Type B pancreatic cell (in vitro differentiated cells): Measurements from ENCODE around the gene FAM20C. TPM values are rescaled to one million over a fixed set of nuclear protein-coding genes. Genes with fewer than 3 reads are reported as not detected.

Experiments
- DNase-seq: peaks from one replicate; pipeline ENCODE4 v3.0.0; 2021; ENCODE audit warnings: mixed read lengths; ENCODE audit not compliant: unreplicated experiment; ENCODE audit errors: extremely low spot score
- H3K27ac Mint-ChIP-seq: 2 replicates; pipeline ENCODE4 v1.8.0; 2021; ENCODE audit warnings: mild to moderate bottlenecking, mixed read lengths
- H3K27me3 Mint-ChIP-seq: 2 replicates; pipeline ENCODE4 v1.8.0; 2021; ENCODE audit warnings: mixed read lengths
- H3K36me3 Mint-ChIP-seq: 2 replicates; pipeline ENCODE4 v1.8.0; 2021; ENCODE audit warnings: mixed read lengths
- H3K4me1 Mint-ChIP-seq: one replicate; pipeline ENCODE4 v1.8.0; 2021; ENCODE audit warnings: mixed read lengths; ENCODE audit not compliant: unreplicated experiment
- H3K4me3 Mint-ChIP-seq: 2 replicates; pipeline ENCODE4 v1.8.0; 2021; ENCODE audit warnings: mild to moderate bottlenecking, mixed read lengths
- H3K9me3 Mint-ChIP-seq: 2 replicates; pipeline ENCODE4 v1.8.0; 2021; ENCODE audit warnings: mixed read lengths
- CTCF ChIP-seq: fragments of 200-600 bp; sonication (generic); conservative IDR thresholded peaks from 2 replicates; pipeline ENCODE4 v1.5.0; 2021; ENCODE audit warnings: antibody characterized with exemption, mild to moderate bottlenecking
- total RNA-seq: library from RNA; stranded (reverse); gene quantifications from 2 replicates; pipeline ENCODE4 v1.2.1, GENCODE V29; 2021; ENCODE audit warnings: low replicate concordance

The FAM20C gene
- total RNA-seq, 1 donor from 2014 or later: 18.1 TPM

DNA sequence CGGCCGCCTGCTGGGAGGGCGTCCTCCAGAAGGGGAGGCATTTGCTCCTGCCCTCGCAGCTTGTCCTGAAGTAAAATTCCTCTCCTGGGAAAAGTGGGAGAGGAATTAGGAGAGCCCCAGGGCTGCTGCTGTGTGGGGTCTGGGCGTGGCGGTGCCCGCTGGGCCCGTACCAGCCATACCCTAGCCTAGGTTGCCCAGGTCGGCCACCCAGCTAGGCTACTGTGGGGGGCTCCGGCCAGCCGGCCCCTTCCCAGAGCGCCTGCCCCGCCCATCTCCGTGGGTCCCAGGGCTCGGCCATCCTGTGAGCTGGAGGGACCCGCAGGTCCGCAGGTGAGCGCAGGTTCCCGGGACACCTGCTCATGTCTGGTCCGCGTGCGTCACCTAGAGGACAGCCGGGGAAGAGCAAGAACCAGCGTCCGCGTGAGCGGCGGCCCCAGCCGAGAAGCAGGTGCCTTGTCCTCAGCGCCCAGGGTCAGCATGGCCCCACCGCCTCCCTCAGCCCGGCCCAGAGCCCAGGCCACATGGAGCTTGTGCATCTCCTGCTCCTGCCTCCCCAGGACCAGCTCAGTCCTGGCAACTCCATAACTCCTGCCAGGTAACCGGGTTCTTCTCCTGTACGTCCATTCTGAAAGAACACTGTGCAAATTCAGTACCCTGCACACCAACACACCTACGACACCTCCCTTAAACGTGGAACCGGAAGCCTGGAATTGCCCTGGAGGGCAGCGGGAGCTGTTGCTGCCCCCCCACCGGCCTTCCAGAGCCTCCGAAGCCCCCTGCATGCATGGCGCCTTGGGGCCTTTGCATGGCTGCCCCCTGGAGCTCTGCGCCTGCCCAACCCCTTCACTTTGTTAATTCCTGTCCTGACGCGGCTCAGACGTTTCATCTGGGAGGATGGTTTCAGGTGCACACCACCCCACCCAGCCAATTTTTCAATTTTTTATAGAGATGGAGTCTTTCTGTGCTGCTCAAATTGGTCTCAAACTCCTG lies 74.8 kb downstream of the FAM20C start:
- Mint-ChIP-seq H3K36me3 (no peaks in the 10 kb centered on the region), H3K27me3 (peaks cover 9% of the 10 kb centered on the region), H3K27ac (no peak overlapping the region), H3K4me3 (no peak overlapping the region), H3K9me3 (no peaks in the 10 kb centered on the region), H3K4me1 (no peaks in the 10 kb centered on the region)
- DNase-seq: no peak
- peak; percentile 64 for TF ChIP-seq CTCF

- no peak for DNase-seq
- Mint-ChIP-seq H3K4me1 (no peaks in the 10 kb centered on the region), H3K4me3 (no peak overlapping the region), H3K9me3 (peaks cover 7% of the 10 kb centered on the region), H3K36me3 (no peaks in the 10 kb centered on the region), H3K27ac (no peak overlapping the region), H3K27me3 (peaks cover 15% of the 10 kb centered on the region)
- no peak for TF ChIP-seq CTCF
Measured at GRCh38 chr7:268991-269390, 76.6 kb downstream of the FAM20C start.

- Mint-ChIP-seq H3K4me1 (no peaks in the 10 kb centered on the region), H3K9me3 (peaks cover 15% of the 10 kb centered on the region), H3K27ac (no peak overlapping the region), H3K27me3 (peaks cover 15% of the 10 kb centered on the region), H3K36me3 (no peaks in the 10 kb centered on the region), H3K4me3 (no peak overlapping the region)
- no peak for DNase-seq
- TF ChIP-seq CTCF: no peak
Measured at GRCh38 chr7:269721-270120, 77.3 kb downstream of the FAM20C start.

GRCh38 chr7:270351-270983 lies 78.1 kb downstream of the FAM20C start:
- no peak for DNase-seq
- peaks cover 19% of the 10 kb centered on the region for H3K27me3 Mint-ChIP-seq
- no peaks in the 10 kb centered on the region for H3K36me3 Mint-ChIP-seq
- H3K9me3 Mint-ChIP-seq: peaks cover 15% of the 10 kb centered on the region
- H3K4me1 Mint-ChIP-seq: no peaks in the 10 kb centered on the region
- TF ChIP-seq CTCF: no peak
- no peak overlapping the region for H3K27ac Mint-ChIP-seq
- no peak overlapping the region for H3K4me3 Mint-ChIP-seq

GRCh38 chr7:271266-272107 lies 79.1 kb downstream of the FAM20C start:
- peaks cover 15% of the 10 kb centered on the region for H3K9me3 Mint-ChIP-seq

More at GRCh38 chr7:271266-272107, 79.1 kb downstream of the FAM20C start:
- no peak overlapping the region for H3K27ac Mint-ChIP-seq
- no peak for TF ChIP-seq CTCF
- no peaks in the 10 kb centered on the region for H3K36me3 Mint-ChIP-seq
- H3K4me1 Mint-ChIP-seq: no peaks in the 10 kb centered on the region
- DNase-seq: no peak
- H3K27me3 Mint-ChIP-seq: peaks cover 19% of the 10 kb centered on the region
- no peak overlapping the region for H3K4me3 Mint-ChIP-seq
